HepG2 (cell line): ENCODE measurements around the gene FAM3D. TPM values are rescaled to one million over a fixed set of nuclear protein-coding genes. Genes with fewer than 3 reads are reported as not detected.

Experiments
- ATAC-seq: fragments of 200-7000 bp; cut with Tn5 transposase; 3 replicates; pipeline ENCODE4 v1.9.1; 2020; ENCODE audit warnings: mild to moderate bottlenecking, moderate library complexity
- BruUV-seq: library from RNA; stranded (reverse); fragments of 400-500 nt; replicated peaks from 2 replicates; lab custom pipeline; 2021; lab: Mats Ljungman, UMichigan
- CTCF ChIA-PET: fragments of 300-600 bp; formaldehyde crosslinking; extraction: SDS; loops from one replicate; lab custom pipeline; 2021; ENCODE audit warnings: low total read pairs, inconsistent platforms, low intra/inter-chr PET ratio; lab: Yijun Ruan, JAX
- POLR2A ChIA-PET: fragments of 350-600 bp; sonication (Branson Sonifier 250); formaldehyde crosslinking; loops from one replicate; lab custom pipeline; 2020; ENCODE audit warnings: antibody characterized with exemption, inconsistent platforms; lab: Yijun Ruan, JAX
- DNase-seq: peaks from one replicate; pipeline ENCODE4 v3.0.0-alpha.2; 2015; ENCODE audit warnings: low spot score
- FAIRE-seq: peaks from 3 replicates; lab custom pipeline; 2011; peaks lifted over from hg19 to GRCh38; lab: Jason Lieb, UNC
- H2AFZ ChIP-seq: one replicate; pipeline ENCODE4 v1.6.1; 2011; ENCODE audit warnings: low read length, inconsistent platforms
- H3K27ac ChIP-seq: fragments of 300-600 bp; 3 replicates; pipeline ENCODE4 v1.8.0; 2011; ENCODE audit warnings: mixed run types, mild to moderate bottlenecking, mixed read lengths, low read length, inconsistent platforms; ENCODE audit not compliant: insufficient read depth; ENCODE audit errors: extremely low read length
- H3K27me3 ChIP-seq, 2 experiments: fragments of 200-600 bp in 1 of 2; 2 replicates in 1 of 2; 3 replicates in 1 of 2; pipeline versions ENCODE4 v1.6.0 to v1.8.0; 2011; ENCODE audit warnings: low read length in 2 of 2, mild to moderate bottlenecking in 2 of 2, moderate library complexity in 2 of 2, inconsistent platforms in 1 of 2; ENCODE audit not compliant: insufficient read depth in 2 of 2, control insufficient read depth in 1 of 2
- H3K36me3 ChIP-seq, 2 experiments: fragments of 200-600 bp in 1 of 2; replicated peaks in 1 of 2; 2 replicates in 1 of 2; 3 replicates in 1 of 2; pipeline versions ENCODE4 v1.5.1 to v1.8.0; 2011; ENCODE audit warnings: low read length in 2 of 2, inconsistent platforms in 1 of 2; ENCODE audit not compliant: insufficient read depth in 2 of 2, control insufficient read depth in 1 of 2
- H3K4me1 ChIP-seq: 2 replicates; pipeline ENCODE4 v1.5.1; 2012; ENCODE audit warnings: low read length, inconsistent platforms; ENCODE audit not compliant: insufficient read depth
- H3K4me2 ChIP-seq: 2 replicates; pipeline ENCODE4 v1.6.0; 2011; ENCODE audit warnings: low read depth, low read length, inconsistent platforms
- H3K4me3 ChIP-seq, 3 experiments: fragments of 200-600 bp in 1 of 3; sonication (generic), shearing (Covaris generic) in 1 of 3; replicated peaks in 1 of 3; 2 replicates each; pipeline ENCODE4 v1.5.1; 2011 to 2016; ENCODE audit warnings: low read length in 3 of 3, inconsistent platforms in 2 of 3, low read depth in 2 of 3, mild to moderate bottlenecking in 2 of 3, control low read depth in 1 of 3, mixed read lengths in 1 of 3; ENCODE audit not compliant: insufficient read depth in 1 of 3
- H3K79me2 ChIP-seq: one replicate; pipeline ENCODE4 v1.6.1; 2011; ENCODE audit warnings: low read length, inconsistent platforms; ENCODE audit not compliant: insufficient read depth
- H3K9ac ChIP-seq: 2 replicates; pipeline ENCODE4 v1.6.0; 2011; ENCODE audit warnings: mild to moderate bottlenecking, low read depth, low read length, inconsistent platforms; ENCODE audit not compliant: insufficient read depth
- H3K9me3 ChIP-seq: 2 replicates; pipeline ENCODE4 v1.5.1; 2012; ENCODE audit warnings: mild to moderate bottlenecking, low read length
- H4K20me1 ChIP-seq: 2 replicates; pipeline ENCODE4 v1.6.0; 2011; ENCODE audit warnings: inconsistent platforms, mild to moderate bottlenecking, low read length, moderate library complexity; ENCODE audit not compliant: insufficient read depth
- ATM ChIP-seq: fragments of 450-650 bp; IDR thresholded peaks from 2 replicates; pipeline ENCODE4 v1.7.1; 2017; ENCODE audit warnings: mild to moderate bottlenecking, borderline replicate concordance
- ATRX ChIP-seq: sonication (generic); formaldehyde crosslinking; IDR thresholded peaks from 2 replicates; pipeline ENCODE4 v1.4.0; 2020; ENCODE audit warnings: missing genetic modification reagents, borderline replicate concordance
- SETDB1 ChIP-seq: sonication (generic); formaldehyde crosslinking; IDR thresholded peaks from 2 replicates; pipeline ENCODE4 v1.5.1; 2020; ENCODE audit warnings: missing genetic modification reagents, mild to moderate bottlenecking, borderline replicate concordance
- ZNF253 ChIP-seq: sonication (generic); formaldehyde crosslinking; IDR thresholded peaks from 2 replicates; pipeline ENCODE4 v1.8.0; 2022; ENCODE audit warnings: mild to moderate bottlenecking, missing genetic modification reagents, borderline replicate concordance
- ZNF564 ChIP-seq: sonication (generic); formaldehyde crosslinking; IDR thresholded peaks from 2 replicates; pipeline ENCODE4 v1.8.1; 2023; ENCODE audit warnings: mild to moderate bottlenecking, missing genetic modification reagents
- ZNF616 ChIP-seq: sonication (generic); formaldehyde crosslinking; IDR thresholded peaks from 2 replicates; pipeline ENCODE4 v1.5.0; 2020; ENCODE audit warnings: low read depth, mild to moderate bottlenecking, missing genetic modification reagents
- ZNF660 ChIP-seq: sonication (generic); formaldehyde crosslinking; IDR thresholded peaks from 2 replicates; pipeline ENCODE4 v1.5.1; 2020; ENCODE audit warnings: mild to moderate bottlenecking, low read depth, missing genetic modification reagents, borderline replicate concordance
- ZZZ3 ChIP-seq: sonication (generic); formaldehyde crosslinking; IDR thresholded peaks from 2 replicates; pipeline ENCODE4 v1.4.0; 2020; ENCODE audit warnings: missing genetic modification reagents, mild to moderate bottlenecking, borderline replicate concordance
- WGBS: methylation state at CpG from one replicate; pipeline ENCODE4 v1.1.6; 2017; ENCODE audit warnings: low lambda C conversion rate; 5-methylcytosine and 5-hydroxymethylcytosine counted together
- in situ Hi-C: cut with HindIII; loops from 2 replicates; pipeline ENCODE4 v1.10.0; 2017; ENCODE audit warnings: low pct_unique_long_range_greater_than_20kb; ENCODE audit not compliant: extremely low pct_ligation_motif_present
- intact Hi-C: fragments of 100-400 bp; cut with micrococcal nuclease; formaldehyde crosslinking; loops from one replicate; pipeline ENCODE4 v1.10.0; 2022; ENCODE audit not compliant: unreplicated experiment
- polyA plus RNA-seq, 8 experiments: library from polyadenylated mRNA; depleted of rRNA in 3 of 8; stranded (reverse) in 7 of 8; unstranded in 1 of 8; fragments of >200 nt; fragmentation: Illumina TruSeq in 4 of 8; extraction: Trizol in 4 of 8; gene quantifications; 2 replicates each; pipeline versions ENCODE4 v1.2.1 to v1.2.3, GENCODE V29; 2011 to 2016; ENCODE audit warnings: low read depth in 4 of 8, missing spikeins in 1 of 8, mixed read lengths in 1 of 8; ENCODE audit not compliant: insufficient read depth in 1 of 8
- total RNA-seq, 5 experiments: library from RNA; depleted of rRNA; stranded (reverse); fragments of >200 nt; fragmentation: Illumina TruSeq; extraction: Trizol; gene quantifications; 2 replicates each; pipeline ENCODE4 v1.2.3, GENCODE V29; 2016; ENCODE audit warnings: low read depth in 1 of 5
- TF ChIP-seq, protein P1 (sequence below): sonication (generic); formaldehyde crosslinking; IDR thresholded peaks from 2 replicates; pipeline ENCODE4 v1.4.0; 2020; ENCODE audit warnings: missing genetic modification reagents, low read depth, mild to moderate bottlenecking, borderline replicate concordance
- TF ChIP-seq, protein P2 (sequence below): sonication (generic); formaldehyde crosslinking; IDR thresholded peaks from 2 replicates; pipeline ENCODE4 v1.8.1; 2023; ENCODE audit warnings: mild to moderate bottlenecking, moderate library complexity, missing genetic modification reagents
- TF ChIP-seq, protein P3 (sequence below): sonication (generic); formaldehyde crosslinking; IDR thresholded peaks from 2 replicates; pipeline ENCODE4 v1.4.0; 2020; ENCODE audit warnings: mild to moderate bottlenecking, missing genetic modification reagents, borderline replicate concordance
- TF ChIP-seq, protein P4 (sequence below): sonication (generic); formaldehyde crosslinking; IDR thresholded peaks from 2 replicates; pipeline ENCODE4 v1.5.0; 2020; ENCODE audit warnings: mild to moderate bottlenecking, missing genetic modification reagents

The FAM3D gene
- total and polyA plus RNA-seq, 2 of the 13 experiments (the other 11 are each of a cell fraction or from before 2014, with no cell fraction given) = not detected

DNA sequence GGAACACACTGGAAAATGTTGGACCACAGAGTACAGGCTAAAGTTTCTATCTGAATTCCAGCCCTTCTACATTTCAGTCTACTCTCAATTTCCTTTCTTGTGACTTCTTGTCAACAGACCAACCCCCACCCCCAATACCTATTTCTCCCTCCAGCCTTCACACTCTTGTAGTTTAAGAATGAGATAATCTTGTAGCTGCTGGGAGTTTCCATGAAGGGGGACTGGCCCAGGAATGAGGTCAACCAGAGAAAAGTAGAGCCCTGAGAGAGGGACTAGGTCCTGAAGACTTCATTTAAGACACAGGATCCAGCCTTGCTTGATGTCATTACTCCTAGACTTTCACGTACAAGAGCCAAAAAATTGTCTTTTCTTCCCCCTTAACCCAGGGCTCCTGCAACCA, 59.9 kb downstream of the FAM3D start (continued):
- TF ChIP-seq, protein P1, sequence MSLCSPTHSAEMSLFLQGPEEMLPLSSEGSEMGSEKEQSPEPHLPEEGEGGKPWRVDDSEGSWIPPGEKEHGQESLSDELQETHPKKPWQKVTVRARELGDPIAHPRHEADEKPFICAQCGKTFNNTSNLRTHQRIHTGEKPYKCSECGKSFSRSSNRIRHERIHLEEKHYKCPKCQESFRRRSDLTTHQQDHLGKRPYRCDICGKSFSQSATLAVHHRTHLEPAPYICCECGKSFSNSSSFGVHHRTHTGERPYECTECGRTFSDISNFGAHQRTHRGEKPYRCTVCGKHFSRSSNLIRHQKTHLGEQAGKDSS (CRISPR knock-in tag) = no peak
- TF ChIP-seq, protein P2, sequence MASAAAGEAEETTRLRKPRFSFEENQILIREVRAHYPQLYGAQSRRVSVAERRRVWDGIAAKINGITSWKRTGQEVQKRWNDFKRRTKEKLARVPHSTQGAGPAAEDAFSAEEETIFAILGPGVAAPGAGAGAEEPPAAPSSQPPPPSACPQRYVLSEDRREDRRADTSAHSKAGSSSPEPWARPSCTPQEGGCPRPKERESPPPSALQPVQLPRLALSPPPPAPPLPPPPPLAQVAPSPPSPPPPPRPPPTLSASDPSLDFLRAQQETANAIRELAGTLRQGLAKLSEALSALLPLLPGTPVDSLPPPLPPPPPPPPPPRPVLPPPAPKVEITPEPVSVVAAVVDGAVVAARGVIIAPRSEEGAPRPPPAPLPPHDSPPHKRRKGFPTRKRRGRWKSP (CRISPR knock-in tag) = no peak
- TF ChIP-seq SETDB1 (CRISPR knock-in tag) (no peak), ZNF253 (CRISPR knock-in tag) (no peak), ZNF616 (CRISPR knock-in tag) (no peak)
- TF ChIP-seq, protein P3, sequence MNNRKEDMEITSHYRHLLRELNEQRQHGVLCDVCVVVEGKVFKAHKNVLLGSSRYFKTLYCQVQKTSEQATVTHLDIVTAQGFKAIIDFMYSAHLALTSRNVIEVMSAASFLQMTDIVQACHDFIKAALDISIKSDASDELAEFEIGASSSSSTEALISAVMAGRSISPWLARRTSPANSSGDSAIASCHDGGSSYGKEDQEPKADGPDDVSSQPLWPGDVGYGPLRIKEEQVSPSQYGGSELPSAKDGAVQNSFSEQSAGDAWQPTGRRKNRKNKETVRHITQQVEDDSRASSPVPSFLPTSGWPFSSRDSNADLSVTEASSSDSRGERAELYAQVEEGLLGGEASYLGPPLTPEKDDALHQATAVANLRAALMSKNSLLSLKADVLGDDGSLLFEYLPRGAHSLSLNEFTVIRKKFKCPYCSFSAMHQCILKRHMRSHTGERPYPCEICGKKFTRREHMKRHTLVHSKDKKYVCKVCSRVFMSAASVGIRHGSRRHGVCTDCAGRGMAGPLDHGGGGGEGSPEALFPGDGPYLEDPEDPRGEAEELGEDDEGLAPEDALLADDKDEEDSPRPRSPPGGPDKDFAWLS (CRISPR knock-in tag) = no peak

DNA sequence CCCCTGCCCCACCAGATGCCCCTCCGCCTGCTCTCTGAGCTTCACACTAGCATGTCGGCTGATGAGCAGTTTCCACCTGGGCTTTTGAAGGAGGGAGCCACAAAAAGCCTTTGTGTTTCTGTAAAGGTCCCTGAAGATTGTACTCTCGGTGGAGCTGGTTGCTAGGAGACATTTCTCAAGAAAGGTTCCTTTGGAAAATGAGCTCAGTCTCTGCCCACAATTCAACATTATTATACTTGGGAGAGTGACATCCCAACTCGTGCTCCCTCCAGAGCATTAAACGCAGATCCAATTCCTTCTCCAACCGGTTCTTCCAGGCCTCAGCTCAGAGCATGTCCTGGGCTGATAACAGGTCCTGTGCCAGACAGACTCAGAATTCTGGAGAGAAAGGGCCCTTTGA, 62.5 kb downstream of the FAM3D start:
- intact Hi-C loops = no loop called here
- Histone ChIP-seq H3K9ac (no peak overlapping the region), H3K9me3 (no peaks in the 10 kb centered on the region), H3K4me2 (no peak overlapping the region), H2AFZ (no peak overlapping the region), H3K79me2 (no peaks in the 10 kb centered on the region), H4K20me1 (no peaks in the 10 kb centered on the region), H3K4me1 (no peaks in the 10 kb centered on the region), H3K27me3 (peaks cover 0 to 3% of the 10 kb centered on the region in 2 experiments; a peak in 2 of 5 replicates), H3K36me3 (no peaks in the 10 kb centered on the region), H3K27ac (no peak overlapping the region), H3K4me3 (no peak overlapping the region)
- TF ChIP-seq ZNF564 (no peak), ATM (no peak), ATRX (CRISPR knock-in tag) (no peak), ZNF660 (CRISPR knock-in tag) (no peak), ZZZ3 (no peak)
- TF ChIP-seq, protein P4, sequence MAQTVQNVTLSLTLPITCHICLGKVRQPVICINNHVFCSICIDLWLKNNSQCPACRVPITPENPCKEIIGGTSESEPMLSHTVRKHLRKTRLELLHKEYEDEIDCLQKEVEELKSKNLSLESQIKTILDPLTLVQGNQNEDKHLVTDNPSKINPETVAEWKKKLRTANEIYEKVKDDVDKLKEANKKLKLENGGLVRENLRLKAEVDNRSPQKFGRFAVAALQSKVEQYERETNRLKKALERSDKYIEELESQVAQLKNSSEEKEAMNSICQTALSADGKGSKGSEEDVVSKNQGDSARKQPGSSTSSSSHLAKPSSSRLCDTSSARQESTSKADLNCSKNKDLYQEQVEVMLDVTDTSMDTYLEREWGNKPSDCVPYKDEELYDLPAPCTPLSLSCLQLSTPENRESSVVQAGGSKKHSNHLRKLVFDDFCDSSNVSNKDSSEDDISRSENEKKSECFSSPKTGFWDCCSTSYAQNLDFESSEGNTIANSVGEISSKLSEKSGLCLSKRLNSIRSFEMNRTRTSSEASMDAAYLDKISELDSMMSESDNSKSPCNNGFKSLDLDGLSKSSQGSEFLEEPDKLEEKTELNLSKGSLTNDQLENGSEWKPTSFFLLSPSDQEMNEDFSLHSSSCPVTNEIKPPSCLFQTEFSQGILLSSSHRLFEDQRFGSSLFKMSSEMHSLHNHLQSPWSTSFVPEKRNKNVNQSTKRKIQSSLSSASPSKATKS (CRISPR knock-in tag) = no peak
- DNase-seq = no peak
- WGBS = 44% methylated on average over 3 of the region's 6 CpGs
- ChIA-PET CTCF (no interaction called here), POLR2A (no interaction called here)
- in situ Hi-C loops = no loop called here
- no TSS peak for BruUV-seq
- no peak for FAIRE-seq
- no peak for ATAC-seq
